ENCODE data around the gene LYPD6B.

LYPD6B gene

DNA sequence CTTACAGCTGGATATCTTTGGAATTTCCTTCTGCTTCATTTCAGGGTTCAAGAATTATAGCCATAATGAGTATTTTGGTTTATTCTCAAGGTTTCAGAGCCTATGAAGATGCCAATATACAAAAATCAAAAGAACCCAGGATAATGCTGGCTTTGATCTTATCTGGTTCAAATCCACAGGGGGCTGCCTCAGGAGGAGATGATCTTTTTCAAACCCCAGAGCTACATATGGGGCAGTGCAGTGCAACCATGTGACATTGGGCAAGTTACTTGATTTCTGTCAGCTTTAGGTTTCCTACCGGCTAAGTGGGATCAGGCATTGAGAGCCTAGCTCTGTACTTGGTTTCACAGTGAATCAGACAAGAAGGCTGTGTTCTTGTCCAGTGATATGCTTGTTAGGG is 23.0 kb upstream of the LYPD6B start:
- FAIRE-seq: no peak

DNA sequence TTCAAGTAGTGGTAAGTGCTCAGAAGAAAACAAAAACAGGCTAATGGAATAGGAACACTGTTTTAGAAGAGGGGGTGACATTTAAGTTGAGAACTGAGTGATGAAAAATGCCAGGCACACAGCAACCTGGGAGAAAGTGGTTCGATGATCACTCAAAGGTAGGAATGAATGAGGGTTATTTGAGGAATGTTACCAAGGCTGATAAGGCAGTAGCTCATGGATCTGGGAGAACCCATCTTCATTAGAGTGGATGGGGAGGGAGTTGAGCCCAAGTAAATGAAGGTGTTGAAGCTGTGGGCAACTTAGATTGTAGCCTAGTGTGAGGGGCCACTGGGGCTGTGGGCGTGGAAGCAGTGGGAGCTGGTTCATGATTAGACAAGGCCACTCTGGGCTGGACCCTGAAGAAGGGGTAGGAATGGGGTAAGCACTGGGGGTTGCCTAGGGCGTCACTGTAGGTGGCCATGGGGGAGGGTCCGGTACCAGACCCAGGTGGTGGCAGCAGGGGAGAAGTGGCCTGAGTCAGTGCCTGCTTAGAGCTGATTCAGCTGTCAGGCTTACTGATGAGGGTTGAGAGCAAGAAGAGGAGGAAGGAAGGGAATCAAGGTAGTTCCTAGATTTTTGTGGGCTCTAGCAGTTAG is 22.5 kb upstream of the LYPD6B start:
- FAIRE-seq: no peak

DNA sequence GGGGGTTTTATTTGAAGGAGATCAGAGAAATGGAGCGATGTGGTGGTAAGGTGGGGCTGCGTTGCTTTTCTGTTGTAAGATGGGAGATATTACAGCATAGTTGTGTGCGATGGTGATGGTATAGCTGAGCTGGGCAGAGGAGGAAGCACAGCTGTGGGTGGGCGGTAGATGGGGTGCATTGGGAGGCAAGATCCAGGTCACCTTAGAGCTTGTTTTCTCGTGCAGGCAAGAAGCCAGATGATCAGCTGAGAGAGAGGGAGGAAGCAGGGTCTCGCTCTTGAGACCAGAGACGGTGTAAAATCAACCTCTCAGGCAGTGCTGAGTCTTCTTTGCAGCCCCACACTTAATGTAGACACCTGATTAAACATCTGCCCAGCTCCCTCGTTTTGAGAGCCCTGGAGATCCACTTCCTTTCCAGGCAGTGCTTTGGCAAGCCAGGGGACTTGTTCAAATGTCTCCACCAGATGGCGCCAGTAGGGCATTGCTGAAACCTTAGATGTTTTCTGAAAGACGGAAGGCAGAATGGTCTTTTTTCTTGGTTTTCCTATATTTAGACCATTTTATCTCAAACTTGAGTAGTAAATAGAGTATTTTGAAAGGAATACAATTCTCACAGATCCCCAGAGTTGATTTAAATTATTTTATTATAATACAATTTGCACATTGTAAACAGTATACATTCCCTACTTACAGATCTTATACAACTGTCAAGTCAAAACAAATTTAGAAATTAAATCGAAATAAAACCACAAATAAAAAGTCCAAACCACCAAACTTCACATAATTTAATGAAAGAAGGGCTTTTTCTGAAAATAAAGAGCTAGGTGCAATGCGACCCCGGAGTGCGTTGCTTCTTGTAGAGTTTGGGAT is 21.1 kb upstream of the LYPD6B start:
- peak; percentile 95 for FAIRE-seq

DNA sequence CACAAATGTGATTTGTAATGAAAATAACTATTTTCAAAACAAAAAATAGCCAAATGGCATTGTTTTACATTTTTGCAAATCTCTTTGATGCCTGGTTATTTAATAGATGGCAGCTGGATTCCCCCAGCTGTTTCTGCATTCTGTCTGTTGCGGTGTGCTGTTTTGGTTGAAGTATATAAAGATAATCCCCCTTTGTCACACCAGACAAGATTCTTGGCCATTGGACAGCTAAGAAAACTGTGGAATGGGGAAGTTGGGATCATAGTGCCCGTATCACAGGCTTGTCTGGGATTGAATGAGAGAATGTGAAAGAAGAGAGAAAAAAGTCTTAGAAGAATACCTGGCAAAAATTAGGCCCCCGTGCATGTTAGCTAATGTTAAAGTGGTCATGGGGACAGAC is 19.5 kb upstream of the LYPD6B start:
- no peak for FAIRE-seq

DNA sequence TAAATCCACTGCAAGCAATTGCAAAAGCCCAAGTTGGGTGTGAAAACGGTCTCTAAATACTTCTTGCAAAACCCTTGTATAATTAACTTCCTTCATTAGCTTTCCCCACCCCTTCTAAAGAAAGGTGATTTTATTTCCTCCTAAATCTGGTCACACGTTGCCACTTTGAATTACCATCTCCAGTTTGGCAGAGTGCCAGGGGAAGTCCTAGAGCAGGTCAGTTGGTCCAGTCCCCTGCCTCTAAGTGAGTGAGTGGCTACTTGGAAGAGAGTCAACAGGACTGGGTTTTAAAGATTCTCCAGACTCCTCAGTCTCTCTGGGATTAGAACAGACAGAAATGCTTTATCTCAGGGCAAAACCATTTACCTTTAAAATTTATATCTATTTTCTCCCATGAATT is 18.7 kb upstream of the LYPD6B start:
- FAIRE-seq: no peak

DNA sequence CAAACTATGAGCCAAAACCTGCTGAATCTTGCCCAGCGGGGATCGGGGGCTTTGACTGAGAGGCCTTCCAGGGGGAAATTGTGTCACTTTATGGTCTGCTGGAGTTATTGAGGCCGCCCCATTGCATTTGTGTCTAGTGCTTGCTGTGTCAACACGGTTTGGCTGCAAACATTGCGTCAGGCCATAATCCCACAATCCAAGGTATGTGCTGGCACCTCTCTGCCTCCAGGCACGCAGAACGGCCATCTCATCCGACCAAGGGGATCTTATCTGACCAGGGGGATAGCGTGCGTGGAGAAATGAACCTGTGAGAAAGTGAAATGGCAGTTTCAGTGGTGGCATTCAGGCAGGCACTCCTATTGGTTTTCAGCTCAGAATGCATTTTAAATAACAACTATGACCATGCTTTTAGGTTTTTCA is 18.1 kb upstream of the LYPD6B start:
- no peak for FAIRE-seq

DNA sequence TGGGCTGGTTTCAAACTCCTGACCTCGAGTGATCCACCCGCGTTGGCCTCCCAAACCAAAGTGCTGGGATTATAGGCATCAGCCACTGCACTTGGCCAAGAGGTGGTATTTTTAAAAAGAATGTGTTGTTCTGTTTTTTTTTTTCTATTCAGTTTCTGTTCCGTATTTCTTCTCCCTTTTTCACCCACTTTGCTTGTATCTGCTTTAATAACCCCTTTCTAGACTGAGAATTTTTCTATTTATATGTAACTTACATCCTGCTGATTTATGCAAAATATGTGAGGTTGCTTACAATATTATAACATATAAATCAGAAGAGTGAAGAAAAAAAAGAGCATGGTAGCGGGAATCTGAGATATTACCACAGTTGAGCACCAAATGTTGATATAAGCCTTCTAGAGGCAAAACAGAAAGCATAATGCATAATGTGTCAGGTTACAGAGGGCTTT is 17.2 kb upstream of the LYPD6B start:
- no peak for FAIRE-seq

DNA sequence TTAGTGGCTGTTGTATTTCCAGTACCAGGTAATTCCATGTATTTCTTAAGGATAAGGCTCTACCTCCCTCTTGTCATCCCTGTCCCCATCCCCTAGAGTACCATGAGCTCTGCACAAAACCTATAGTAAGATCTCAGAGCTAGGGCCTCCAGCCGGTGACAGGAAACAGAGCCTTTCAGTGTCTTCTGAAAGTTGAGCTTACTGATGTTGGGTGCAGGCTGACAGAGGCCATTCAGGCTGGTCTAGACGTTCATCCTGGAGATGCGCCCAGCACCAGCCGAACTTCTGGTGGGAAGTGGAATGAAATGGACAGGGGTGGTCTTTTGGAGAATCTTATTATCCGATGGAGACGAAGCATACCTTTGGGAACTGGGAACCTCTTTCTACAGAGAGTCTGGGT is 16.7 kb upstream of the LYPD6B start:
- FAIRE-seq: no peak

DNA sequence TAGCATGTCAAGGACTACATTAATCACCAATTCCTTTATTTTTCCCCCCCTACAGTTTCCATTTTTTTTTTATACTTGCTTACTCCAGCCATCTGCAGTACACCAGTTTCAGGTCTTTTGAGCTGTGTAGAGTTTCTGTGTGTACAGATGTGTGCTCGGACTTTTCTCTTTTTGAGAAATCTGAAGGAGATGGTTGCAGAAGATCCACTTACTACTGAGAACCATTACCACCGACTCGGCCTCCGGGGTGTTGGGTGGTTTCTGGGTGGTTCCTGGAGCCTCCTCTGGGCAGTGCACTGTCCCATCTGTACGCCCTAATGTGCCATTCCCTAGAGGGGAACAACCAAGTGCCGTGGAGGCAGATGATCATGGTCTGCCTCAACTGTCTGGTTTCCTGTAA is 15.4 kb upstream of the LYPD6B start:
- FAIRE-seq: no peak

DNA sequence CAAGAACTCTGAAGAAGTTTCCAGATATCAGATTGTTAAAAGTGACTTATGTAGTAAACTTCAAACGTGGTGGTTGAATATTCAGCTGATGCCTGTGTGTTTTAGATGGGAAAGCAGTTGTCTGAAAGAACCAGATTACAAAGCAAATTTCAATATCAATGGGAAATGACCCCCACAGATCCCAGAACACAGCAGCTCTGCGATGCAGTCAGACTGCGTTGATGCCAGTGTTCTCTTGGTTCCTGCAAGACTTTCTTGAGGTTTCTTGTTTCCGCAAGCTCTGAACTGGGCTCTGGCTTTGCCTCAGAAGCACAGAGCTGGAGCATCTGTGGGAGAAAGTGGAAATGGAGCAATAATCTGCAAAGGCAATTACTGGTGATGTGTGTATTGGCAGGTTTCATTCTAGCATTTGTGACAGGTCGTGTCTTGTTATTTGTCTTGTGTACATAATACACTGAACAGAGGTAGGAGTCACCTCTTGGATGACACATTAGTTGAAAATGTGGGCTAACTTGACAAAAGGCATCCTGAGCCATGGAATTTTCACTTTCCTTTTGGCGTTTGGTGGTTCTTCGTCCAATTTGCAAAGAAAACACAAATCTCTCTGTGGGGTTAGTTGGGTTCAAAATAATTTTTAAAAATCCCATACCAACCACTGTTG is 10.8 kb upstream of the LYPD6B start:
- no peak for FAIRE-seq

DNA sequence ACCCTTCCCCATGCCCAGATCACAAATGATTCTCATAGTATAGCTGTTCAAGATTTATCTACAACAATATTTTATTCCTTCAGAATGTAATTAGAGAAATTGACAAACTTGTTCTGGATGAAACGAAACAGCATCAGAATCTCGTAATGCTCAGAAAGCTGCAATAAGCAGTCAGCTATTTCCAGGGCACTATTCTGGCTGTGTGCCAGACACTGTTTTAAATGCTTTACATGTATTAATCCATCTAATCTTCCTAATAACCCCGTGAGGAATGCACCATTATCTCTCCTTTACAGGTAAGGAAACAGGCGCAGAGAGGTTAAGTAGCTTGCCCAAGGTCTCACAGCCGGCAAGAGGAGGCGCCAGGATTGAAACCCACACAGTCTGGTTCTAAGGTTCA is 10.1 kb upstream of the LYPD6B start:
- no peak for FAIRE-seq

DNA sequence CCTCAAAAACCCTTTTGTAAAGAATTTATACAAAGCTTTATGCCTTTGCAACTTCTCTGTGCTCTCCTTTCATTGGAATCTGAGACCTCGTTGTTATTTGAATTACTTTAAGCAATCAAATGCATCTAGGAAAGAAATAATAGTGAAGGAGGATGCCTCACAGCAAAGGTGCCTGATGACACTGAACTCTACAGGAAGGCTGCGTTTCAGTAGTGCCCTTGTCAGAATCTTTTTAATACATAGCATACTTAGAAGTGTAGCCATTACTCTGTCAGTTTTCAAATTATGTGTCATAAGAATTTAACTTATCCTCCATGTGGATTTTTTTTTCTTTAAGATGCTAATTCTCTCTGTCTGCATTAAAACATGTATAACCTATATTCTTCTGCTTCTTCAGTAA is 9.6 kb upstream of the LYPD6B start:
- no peak for FAIRE-seq

DNA sequence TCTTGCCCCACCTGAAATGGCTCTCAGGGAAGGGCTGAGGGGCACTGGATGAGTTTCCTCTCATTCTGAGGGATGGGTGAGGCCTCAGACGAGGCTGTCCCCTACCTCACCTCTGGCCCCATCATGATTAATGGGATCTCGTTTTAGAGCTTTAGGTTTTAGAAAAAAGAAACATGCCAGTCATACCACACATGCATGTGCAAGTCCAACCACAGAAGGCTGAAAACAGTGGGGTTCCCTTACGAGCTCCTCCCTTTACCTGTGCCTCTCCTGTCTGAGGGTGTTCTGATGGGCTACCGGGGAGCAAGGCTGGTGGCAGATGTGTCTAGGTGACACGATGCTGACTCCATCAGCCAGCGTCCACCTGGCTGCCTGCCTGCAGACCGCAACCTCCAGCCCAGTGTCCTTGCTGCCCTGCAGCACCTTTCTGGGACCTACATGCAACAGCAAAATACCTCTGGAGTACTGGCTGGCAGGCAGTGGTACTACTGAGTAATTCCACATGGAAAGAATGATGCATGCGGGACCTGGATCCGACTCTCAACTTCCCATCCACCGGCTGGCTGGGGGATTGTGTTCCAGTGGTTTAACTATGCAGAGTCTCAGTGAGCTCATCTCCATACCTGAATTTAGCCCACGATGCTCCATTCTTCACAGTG is 9.1 kb upstream of the LYPD6B start:
- FAIRE-seq: no peak

DNA sequence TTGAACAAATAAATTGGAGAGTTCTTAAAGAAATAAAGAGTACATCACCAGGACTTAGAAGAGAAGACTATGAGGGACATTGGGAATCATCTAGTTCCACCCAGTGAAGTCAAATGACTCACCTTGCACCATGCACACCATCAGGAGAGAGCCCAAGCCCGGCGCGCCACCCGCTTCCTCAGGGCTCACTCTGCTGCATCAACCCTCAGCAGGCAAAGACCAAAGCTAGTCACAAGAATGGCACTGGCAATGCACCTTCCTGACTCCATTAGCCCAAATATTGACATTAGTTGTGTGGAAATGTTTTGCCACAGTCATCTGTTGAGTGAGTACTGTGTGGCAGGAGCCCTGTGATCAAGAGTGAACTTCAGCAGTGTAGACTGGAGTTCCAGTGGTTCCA is 7.1 kb upstream of the LYPD6B start:
- no peak for FAIRE-seq

DNA sequence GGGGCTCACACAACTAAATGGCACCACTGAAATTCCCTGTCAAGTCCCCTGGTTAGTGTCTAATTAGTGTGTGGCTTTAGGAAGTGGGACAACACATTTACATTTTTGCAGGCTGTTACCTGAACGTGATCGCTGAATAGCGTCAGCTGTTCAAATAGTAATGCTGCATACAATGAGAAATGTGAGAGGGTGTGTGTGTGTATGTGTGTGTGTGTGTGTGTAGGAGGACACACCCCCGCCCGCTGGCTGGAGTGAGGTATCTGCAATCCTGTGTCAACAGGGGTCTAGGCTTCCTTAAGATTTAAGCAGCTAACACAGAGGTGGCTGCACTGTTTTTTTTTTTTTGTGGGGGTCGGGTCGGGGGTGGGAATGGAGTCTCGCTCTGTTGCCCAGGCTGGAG is 4.8 kb upstream of the LYPD6B start:
- FAIRE-seq: no peak

DNA sequence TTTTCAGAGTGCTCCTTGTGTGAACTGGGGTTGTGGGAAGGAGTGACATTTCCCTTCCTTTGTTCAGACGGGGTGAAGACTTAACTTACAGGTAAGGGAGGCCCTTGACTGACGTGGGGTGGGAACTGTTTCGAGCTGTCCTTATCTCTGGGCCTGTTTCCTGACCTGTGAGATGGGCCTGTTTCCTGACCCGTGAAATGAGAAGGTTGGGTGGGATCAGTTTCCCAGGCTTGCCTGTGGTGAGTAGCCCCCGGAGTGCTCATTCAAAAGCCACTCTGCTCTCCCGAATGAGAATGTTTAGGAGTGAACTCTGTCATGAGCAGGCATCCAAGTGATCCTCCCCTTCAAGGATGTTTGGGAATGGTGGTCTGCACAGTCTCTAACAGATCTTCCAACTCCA is 4.1 kb upstream of the LYPD6B start:
- no peak for FAIRE-seq

DNA sequence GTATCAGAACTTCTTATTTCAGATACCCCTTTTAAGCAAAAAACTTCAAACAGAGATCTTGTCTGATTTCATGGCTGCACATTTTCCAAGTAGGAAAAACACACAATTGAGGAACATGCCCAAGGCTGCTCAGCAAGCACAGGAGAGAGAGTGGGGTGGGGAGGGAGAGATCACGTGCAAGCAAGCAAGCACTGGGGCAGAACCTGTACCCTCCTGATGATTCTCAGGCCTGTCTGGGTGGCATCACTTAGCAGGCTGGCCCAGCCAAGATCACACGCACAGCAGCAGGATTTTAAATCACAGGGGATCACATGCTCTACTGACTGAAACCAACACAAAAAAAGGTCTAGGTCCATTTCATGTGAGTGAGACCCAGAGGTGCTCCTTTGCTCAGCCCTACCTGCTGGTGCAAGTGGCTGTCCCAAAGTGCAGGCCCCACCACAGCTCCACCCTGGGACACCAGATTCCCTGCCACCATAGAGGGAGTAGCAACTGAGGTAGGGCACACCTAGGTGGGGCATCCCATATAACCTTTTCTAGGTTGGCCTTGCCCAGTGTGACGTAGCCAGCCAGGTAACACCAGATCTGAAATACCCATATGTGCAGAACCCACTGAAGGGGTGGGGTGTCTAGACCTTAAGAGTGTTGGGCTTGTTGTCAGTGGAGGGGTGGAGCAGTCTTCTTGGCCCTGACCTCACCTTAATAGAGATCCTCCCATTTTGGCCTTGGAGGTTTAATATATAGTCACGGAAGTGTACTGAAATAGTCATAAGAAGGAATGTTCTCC is 1.8 kb upstream of the LYPD6B start:
- FAIRE-seq: no peak

DNA sequence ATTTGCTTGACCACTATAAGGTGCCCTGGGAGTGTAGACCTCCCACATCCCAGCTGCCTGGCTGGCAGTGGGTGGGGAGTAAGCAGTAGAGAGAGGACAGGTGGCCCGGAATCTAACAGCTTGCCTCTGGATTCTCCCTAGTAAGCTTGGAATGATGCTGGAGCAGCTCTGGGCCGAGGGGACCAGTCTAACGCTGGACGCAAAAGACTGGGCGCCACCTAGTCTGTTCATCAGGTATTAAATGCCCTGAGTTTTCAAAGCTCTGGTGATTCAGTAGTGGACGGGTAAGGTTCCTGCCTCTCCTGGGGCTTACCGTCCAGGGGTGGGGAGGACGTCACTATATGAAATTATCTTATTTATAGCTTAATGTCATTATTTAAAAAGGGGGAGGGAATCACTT is 648 bp upstream of the LYPD6B start:
- FAIRE-seq: no peak

DNA sequence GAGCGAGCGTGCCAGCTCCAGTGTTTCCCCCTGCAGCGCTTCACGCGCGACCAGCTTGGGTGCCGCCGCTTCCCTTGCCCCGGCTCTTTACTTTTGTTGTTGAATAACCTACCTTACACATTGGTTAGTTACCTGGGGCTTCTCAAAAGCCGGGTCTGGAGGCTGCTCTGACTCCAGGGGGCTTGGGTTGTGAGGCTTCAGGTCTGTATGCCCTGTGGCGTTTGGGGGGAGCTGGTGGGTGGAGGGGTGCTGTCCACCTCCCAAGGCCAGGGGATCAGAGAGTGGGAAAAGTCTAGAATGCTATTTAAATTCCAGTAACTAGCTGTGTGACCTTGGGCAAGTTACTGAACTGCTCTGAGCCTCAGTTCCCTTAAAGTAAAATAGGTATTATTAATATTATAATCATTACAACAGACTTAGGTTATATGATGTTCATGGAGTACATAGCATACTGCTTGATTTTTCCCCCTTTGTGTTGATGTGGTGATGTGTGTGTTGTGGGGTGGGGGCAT is 770 bp downstream of the LYPD6B start:
- no peak for FAIRE-seq

DNA sequence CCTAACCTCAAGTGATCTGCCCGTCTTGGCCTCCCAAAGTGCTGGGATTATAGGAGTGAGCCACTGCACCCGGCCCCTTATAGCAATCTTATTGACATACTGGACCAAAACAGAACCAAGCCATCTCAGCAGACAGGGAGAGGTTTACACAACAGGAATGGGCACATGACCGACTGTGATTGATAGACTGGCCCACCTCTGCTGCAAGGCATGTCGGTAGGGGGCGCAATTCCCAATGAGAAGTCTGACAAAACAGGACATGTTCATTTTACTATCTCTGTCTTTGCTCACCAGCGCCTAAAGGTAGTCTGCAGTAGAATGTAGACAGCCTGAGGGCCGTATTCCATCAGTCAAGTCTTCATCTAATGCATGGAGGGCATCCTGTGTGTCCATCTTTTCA is 2.0 kb downstream of the LYPD6B start:
- no peak for FAIRE-seq

DNA sequence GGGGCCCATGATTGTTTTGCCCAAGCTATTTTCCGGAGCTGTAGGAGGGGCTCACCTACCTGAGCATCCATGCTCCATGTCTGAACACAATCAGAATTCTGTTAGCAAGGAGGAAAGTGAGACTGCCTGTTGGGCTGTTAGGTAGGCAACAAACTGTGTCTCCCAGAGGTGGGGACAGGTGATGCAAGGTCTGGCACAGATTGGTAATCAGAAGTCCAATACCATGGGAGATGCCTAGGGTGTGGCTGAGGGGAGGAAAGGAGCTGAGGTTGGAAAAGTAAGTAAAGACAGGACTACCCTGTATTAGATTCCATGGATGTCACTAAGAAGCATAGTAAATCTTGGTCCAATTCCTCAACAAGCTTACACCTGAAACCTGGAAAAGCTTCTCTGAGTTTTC is 3.0 kb downstream of the LYPD6B start:
- FAIRE-seq: no peak

DNA sequence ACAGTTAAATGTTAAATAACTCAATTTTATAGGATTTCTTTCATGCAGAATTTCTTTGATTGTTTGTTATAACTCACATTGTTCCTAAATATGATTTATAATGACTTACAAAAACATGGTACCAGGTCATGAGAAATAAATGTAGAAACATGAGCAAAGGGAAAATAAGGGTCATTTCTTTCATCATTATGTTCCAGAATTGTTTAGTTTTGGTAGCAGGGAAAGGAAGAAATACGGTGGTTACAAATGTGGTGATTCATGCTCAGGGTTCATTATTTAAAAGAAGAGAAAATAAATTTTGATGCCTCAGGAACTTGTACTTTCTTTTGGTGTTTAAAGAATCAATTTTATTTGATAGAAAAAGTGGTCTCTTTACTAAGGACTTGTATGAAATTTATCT is 4.4 kb downstream of the LYPD6B start:
- peak; percentile 17 for FAIRE-seq

DNA sequence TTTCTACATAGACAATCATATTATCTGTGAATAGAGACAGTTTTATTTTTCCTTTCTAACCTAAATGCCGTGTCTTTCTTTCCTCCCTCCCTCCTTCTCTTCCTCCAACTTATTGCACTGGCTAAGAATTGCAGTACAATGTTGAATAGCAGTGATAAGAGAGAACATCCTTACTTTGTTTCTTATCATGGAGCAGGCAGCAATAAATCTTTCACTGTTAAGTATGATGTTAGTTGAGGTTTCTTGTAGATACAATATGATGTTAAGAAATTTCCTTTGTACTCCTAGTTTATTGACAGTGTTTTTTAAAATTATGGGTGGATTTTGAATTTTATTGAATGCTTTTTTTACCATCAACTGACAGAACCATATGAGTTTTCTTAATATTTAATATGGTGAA is 6.0 kb downstream of the LYPD6B start:
- no peak for FAIRE-seq

Measured in G401.6 (cell line).